Measurements from ENCODE around the gene ITGBL1.

ITGBL1 gene

GRCh38 chr13:101714195-101714594 is 261.7 kb downstream of the ITGBL1 start:
- no peak for DNase-seq
- Histone ChIP-seq H3K27me3 (no peaks in the 10 kb centered on the region; the same call in 1 of the 2 replicates), H3K4me1 (no peaks in the 10 kb centered on the region), H3K9me3 (no peaks in the 10 kb centered on the region; the same call in 1 of the 2 replicates), H3K4me3 (ENCODE audit: low read depth, low read length) (no peak overlapping the region), H3K36me3 (no peaks in the 10 kb centered on the region)
- TF ChIP-seq, protein P1, sequence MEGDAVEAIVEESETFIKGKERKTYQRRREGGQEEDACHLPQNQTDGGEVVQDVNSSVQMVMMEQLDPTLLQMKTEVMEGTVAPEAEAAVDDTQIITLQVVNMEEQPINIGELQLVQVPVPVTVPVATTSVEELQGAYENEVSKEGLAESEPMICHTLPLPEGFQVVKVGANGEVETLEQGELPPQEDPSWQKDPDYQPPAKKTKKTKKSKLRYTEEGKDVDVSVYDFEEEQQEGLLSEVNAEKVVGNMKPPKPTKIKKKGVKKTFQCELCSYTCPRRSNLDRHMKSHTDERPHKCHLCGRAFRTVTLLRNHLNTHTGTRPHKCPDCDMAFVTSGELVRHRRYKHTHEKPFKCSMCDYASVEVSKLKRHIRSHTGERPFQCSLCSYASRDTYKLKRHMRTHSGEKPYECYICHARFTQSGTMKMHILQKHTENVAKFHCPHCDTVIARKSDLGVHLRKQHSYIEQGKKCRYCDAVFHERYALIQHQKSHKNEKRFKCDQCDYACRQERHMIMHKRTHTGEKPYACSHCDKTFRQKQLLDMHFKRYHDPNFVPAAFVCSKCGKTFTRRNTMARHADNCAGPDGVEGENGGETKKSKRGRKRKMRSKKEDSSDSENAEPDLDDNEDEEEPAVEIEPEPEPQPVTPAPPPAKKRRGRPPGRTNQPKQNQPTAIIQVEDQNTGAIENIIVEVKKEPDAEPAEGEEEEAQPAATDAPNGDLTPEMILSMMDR (IDR thresholded peaks at IDR 0.05; ENCODE audit: low read depth, low read length) = no peak

DNA sequence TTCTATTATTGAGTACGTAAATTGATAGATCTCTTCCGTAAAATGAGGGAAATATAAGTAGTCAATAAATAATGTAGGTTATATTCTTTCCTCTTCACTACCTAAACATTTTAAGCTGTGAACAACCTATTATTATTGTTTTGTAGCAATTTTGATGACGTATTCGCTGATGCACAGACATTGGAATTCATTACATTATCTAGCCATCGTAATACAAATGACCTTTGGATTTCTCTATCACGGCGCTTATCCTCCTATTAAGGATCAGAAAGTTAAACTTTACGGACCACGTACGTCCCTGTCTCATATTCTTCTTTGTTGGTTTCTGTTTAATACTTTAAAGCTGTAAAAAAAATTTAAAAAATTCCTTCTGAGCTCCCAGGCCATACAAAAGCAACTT is 264.9 kb downstream of the ITGBL1 start:
- Histone ChIP-seq H3K9me3 (no peaks in the 10 kb centered on the region), H3K27me3 (no peaks in the 10 kb centered on the region; the same call in 1 of the 2 replicates), H3K4me1 (no peaks in the 10 kb centered on the region), H3K36me3 (no peaks in the 10 kb centered on the region), H3K4me3 (ENCODE audit: low read depth, low read length) (no peak overlapping the region)
- no peak for DNase-seq
- TF ChIP-seq, protein P1 (IDR thresholded peaks at IDR 0.05; ENCODE audit: low read depth, low read length) = no peak

DNA sequence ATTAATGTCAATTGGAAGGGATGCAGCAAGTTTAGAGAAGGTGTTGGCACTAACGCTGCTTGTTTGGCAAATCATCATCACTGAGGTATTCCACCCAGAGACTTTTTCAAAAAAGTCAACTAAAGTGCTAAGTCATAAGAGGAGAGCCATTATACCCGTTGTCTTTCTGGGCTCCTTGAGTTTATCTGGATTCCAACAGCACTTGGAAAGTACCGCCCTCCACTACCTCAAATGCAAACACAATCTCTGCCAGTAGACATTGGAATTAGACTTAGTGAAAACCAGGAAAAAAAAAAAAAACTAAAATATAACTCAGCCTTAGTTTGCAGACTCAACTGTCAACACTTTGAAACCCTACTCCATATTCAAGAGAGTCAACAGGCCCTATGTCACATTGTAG is 266.0 kb downstream of the ITGBL1 start:
- Histone ChIP-seq H3K36me3 (no peaks in the 10 kb centered on the region), H3K27me3 (no peaks in the 10 kb centered on the region), H3K9me3 (no peaks in the 10 kb centered on the region), H3K4me1 (no peaks in the 10 kb centered on the region), H3K4me3 (ENCODE audit: low read depth, low read length) (no peak overlapping the region)
- TF ChIP-seq, protein P1 (IDR thresholded peaks at IDR 0.05; ENCODE audit: low read depth, low read length) = no peak
- DNase-seq = no peak

GRCh38 chr13:101726681-101727080 is 274.2 kb downstream of the ITGBL1 start:
- Histone ChIP-seq H3K4me1 (no peaks in the 10 kb centered on the region), H3K9me3 (no peaks in the 10 kb centered on the region), H3K4me3 (ENCODE audit: low read depth, low read length) (no peak overlapping the region), H3K36me3 (no peaks in the 10 kb centered on the region), H3K27me3 (no peaks in the 10 kb centered on the region)
- no peak for DNase-seq
- TF ChIP-seq, protein P1 (IDR thresholded peaks at IDR 0.05; ENCODE audit: low read depth, low read length) = no peak

DNA sequence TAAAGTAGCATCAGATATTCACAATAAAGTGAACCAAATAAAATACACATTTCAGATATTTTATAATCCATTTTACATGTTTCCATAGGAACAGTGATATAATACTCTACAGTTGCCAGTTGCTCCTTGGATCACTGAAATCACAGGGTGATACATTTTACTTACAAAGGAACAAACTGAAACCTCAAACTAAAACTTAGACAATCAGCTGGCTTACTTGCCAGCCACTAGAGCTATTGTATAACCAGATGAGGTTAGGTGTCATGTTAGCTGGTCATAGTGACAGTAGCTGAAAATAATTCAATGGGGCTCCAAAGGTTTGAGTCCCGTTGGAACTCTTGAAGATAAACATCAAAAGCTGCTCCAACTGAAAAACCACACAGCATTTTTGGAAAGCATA is 274.6 kb downstream of the ITGBL1 start:
- Histone ChIP-seq H3K27me3 (no peaks in the 10 kb centered on the region), H3K36me3 (no peaks in the 10 kb centered on the region), H3K4me1 (no peaks in the 10 kb centered on the region), H3K9me3 (no peaks in the 10 kb centered on the region), H3K4me3 (ENCODE audit: low read depth, low read length) (no peak overlapping the region)
- DNase-seq = no peak
- TF ChIP-seq, protein P1 (IDR thresholded peaks at IDR 0.05; ENCODE audit: low read depth, low read length) = no peak

DNA sequence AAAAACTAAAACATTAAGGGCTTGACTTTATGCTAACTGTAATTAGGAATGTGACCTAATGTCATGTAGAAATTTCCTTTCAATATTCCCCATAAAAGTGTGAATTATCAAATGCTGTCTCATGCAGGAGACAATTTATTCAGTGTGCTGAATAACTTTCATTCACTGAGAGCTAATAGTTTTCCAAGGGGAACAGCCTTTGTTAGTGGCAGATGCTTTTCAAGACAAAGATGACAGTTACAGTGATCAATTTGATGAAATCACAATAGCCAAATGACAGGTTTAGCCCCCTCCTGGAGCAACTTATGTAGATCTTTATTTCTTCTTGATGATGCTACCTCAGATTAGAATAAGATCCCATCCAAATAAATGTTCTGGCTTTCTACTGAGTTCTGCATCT is 275.5 kb downstream of the ITGBL1 start:
- no peaks in the 10 kb centered on the region for H3K36me3 ChIP-seq
- H3K4me1 ChIP-seq = no peaks in the 10 kb centered on the region
- no peak for DNase-seq
- no peaks in the 10 kb centered on the region for H3K27me3 ChIP-seq
- H3K4me3 ChIP-seq (ENCODE audit: low read depth, low read length) = no peak overlapping the region
- H3K9me3 ChIP-seq = no peaks in the 10 kb centered on the region
- TF ChIP-seq, protein P1 (IDR thresholded peaks at IDR 0.05; ENCODE audit: low read depth, low read length) = no peak
